Panc1 (cell line): ENCODE results near the gene CFAP206. TPM values are rescaled to one million over a fixed set of nuclear protein-coding genes. Genes with fewer than 3 reads are reported as not detected.

ENCODE experiments used
- total RNA-seq: library from RNA; stranded (reverse); gene quantifications from one replicate; pipeline ENCODE4 v1.2.1, GENCODE V29; 2021; ENCODE audit not compliant: unreplicated experiment

Gene CFAP206
- total RNA-seq, 1 experiment from 2014 or later = 2.4 TPM

Other genes starting within 250 kb of the CFAP206 start
- gene SMIM8, start 85.4 kb upstream of the CFAP206 start, total RNA-seq = 6.7 TPM
- 0.21 TPM for gene GJB7, start 78.7 kb upstream of the CFAP206 start, total RNA-seq
- 1.3 TPM for gene C6orf163, start 63.2 kb upstream of the CFAP206 start, total RNA-seq
- gene SLC35A1, start 65.0 kb downstream of the CFAP206 start, total RNA-seq = 14.9 TPM
- 38.3 TPM for gene RARS2, start 182.0 kb downstream of the CFAP206 start, total RNA-seq
- 36.9 TPM for gene ORC3, start 182.2 kb downstream of the CFAP206 start, total RNA-seq